ENCODE results near the gene SLC7A11.

SLC7A11 gene

GRCh38 chr4:138164208-138164607 is 77.9 kb downstream of the SLC7A11 start:
- DNase-seq (ENCODE audit: low read depth in 2 of 3, low spot score in 1 of 3) = no peak

- DNase-seq (ENCODE audit: low read depth in 2 of 3, low spot score in 1 of 3) = no peak
Measured at GRCh38 chr4:138163171-138163570, 79.0 kb downstream of the SLC7A11 start.

DNA sequence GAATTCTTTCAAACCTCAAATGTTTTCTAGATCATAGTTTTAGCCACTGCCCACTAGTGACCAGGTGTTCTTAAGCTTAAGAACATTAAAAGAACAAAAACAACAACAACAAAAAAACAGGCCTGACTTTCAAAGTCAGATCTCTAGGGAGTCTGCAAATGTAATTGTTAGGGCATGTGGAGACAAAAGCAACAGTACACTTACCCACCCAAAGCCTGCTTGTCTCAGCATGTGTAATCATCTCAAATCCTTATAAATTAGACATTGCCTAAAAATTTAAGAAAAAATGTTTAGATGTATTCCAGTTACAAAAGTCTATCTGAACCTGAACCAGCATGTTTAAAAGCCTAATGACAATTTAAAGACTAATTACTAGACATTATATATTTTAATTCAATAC is 79.9 kb downstream of the SLC7A11 start:
- no peak for DNase-seq (ENCODE audit: low read depth in 2 of 3, low spot score in 1 of 3)

DNA sequence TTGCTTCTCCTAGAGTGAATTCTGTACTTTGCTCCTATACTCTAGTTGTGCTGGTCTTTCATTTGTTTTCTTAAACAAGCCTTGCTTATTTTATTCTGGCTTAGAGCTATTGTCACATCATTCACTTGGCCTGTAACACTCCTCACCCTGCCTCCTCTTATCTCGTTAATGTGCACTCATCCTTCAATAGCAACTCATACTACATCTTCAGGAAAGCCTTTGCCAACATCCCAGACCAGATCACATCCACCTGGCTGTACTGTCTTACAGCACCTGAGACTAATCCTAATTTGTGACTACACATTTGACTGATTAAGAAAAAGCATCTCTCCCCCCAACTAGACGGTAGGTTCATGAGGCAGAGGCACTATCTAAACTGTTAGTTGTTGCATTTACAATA is 80.8 kb downstream of the SLC7A11 start:
- no peak for DNase-seq (ENCODE audit: low read depth in 2 of 3, low spot score in 1 of 3)

DNA sequence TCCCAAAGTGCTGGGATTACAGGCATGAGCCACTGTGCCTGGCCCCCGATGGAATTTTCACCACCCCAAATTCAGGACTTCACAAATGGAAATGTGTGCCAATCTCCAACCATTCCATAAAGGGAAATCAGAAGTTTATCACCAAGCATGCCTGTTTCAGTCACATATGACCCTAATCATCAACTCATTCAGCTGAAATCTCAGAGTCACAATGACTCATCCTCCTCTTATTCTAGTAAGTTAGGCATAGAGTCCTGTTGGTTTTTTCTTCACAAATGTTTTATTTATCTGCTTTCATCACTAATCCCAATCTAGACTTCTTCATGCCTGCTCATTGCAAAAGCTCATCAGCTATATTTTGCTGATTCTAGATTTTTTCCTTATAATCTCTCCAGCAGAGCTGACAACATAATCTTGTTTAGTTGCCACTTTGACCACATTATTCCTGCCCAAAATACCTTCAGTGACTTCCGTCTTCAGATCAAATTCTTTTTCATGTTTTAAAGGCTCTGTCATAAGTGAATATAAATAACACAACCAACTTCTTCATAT is 83.3 kb downstream of the SLC7A11 start:
- DNase-seq (ENCODE audit: low read depth in 2 of 3, low spot score in 1 of 3) = no peak

DNA sequence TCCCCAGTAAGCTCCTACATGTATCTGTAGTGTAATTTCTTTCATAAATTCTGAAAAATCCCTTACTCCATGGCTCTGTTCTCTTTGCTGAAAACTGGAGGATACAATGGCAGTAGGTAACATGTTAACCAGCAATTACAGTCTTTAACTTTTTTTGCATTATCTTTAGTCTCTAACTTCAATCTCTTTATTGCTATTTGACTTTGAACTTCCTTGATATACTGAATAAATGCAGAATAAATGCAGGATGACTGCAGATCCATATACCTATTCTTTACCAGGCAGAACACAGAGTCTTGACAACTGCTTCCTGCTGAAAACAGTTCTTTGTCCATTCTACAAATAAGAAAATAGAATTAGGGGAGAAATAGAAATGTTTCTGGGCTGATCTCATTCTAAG is 101.3 kb downstream of the SLC7A11 start:
- DNase-seq (ENCODE audit: low read depth in 2 of 3, low spot score in 1 of 3) = no peak

DNA sequence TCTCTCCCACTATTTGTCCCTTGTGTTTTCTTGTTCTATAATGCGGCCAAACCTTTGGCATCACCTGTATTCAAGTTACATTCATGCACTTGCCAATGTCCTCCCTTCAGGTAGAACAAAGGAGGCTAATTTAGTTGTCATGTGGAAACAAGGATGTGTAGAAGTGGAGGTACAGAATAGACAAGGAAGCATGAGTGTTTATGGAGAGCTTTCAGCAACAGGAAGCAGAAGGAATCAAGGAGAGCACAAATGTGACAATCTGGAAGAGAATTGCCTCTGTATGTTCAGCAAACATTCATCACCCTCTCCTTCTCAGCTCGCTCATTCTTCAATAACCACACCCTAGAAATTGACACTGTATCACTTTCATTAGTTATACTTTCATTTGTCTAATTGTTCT is 103.4 kb downstream of the SLC7A11 start:
- DNase-seq (ENCODE audit: low read depth in 2 of 3, low spot score in 1 of 3) = no peak

DNA sequence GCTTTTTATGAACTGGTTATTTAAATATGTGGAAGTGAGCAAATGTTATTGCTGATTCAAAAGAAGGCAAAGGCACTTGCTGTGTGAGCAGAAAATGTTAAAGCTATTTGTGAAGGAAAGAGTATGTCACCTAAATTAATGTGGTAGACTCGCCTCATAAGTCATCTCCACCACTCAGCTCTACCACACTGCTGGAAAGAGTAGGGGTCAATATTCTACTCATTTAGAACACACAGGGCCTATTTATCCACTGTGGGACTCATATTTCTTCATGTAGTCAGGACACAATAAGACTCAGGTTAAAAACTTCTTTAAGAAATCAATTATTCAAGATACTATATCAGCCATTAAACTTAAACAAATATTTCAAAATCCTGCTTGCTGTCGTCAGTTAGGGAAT is 106.5 kb downstream of the SLC7A11 start:
- no peak for DNase-seq (ENCODE audit: low read depth in 2 of 3, low spot score in 1 of 3)

GRCh38 chr4:138118270-138118669 is 123.9 kb downstream of the SLC7A11 start:
- no peak for DNase-seq (ENCODE audit: low read depth in 2 of 3, low spot score in 1 of 3)

DNA sequence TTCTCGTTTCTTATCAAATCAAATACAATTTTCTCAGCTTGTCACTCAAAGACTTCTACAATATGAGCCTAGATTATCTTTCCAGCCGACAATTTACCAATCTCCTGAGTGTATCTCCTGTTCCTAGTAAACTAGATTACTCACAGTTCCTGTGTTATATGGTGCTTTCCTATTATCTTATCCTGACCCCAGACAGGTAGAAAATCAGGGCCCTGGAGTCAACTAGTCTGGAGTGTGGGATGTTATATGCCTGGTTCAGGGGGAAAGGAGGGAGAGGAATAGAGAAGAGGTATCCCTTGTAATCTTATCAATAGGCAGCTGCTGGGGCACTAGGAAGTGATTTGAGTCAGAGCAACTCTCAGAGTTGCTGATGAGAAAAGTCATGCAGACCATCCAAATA is 127.1 kb downstream of the SLC7A11 start:
- DNase-seq (ENCODE audit: low read depth in 2 of 3, low spot score in 1 of 3) = no peak

GRCh38 chr4:138114434-138114833 is 127.7 kb downstream of the SLC7A11 start:
- no peak for DNase-seq (ENCODE audit: low read depth in 2 of 3, low spot score in 1 of 3)

Data from stimulated activated CD4-positive, alpha-beta T cell treated with anti-CD3 and anti-CD28 coated beads, Interleukin-12 subunit alpha, Interleukin-12 subunit beta, amount 100 ng/mL, for 48 hours (primary cell).